GM18867 (cell line): ENCODE results near the gene GINM1.

Experiments
- ATAC-seq: cut with Tn5 transposase; IDR thresholded peaks from one replicate; pipeline ENCODE4 v1.9.1; 2021; ENCODE audit warnings: mild to moderate bottlenecking, moderate library complexity; ENCODE audit not compliant: unreplicated experiment

Gene GINM1

GRCh38 chr6:149565527-149566409 lies at the start of gene GINM1:
GINM1 (plus strand) TSS chr6:149566375; CDS start chr6:149566415, 40 bp downstream.
- peak; percentile 83 for ATAC-seq

GRCh38 chr6:149529650-149530049 lies 36.5 kb upstream of the GINM1 start:
- no peak for ATAC-seq

GRCh38 chr6:149534742-149535141 lies 31.4 kb upstream of the GINM1 start:
- no peak for ATAC-seq

- no peak for ATAC-seq
Measured at GRCh38 chr6:149541139-149541538, 25.0 kb upstream of the GINM1 start.

- ATAC-seq, result no peak
Measured at GRCh38 chr6:149544646-149545257, 21.4 kb upstream of the GINM1 start.

GRCh38 chr6:149545258-149545753 lies 20.9 kb upstream of the GINM1 start:
- no peak for ATAC-seq

- peak; percentile 92 for ATAC-seq
Measured at GRCh38 chr6:149545754-149546471, 20.3 kb upstream of the GINM1 start, which contains the start of gene PPIL4. PPIL4 (minus strand) TSS chr6:149546043; CDS start chr6:149546005, 38 bp downstream.

- ATAC-seq, result no peak
Measured at GRCh38 chr6:149551920-149552319, 14.3 kb upstream of the GINM1 start.

- ATAC-seq, result no peak
Measured at GRCh38 chr6:149558029-149558428, 8.1 kb upstream of the GINM1 start.

- no peak for ATAC-seq
Measured at GRCh38 chr6:149559389-149559788, 6.8 kb upstream of the GINM1 start.

- peak; percentile 52 for ATAC-seq
Measured at GRCh38 chr6:149560736-149561135, 5.4 kb upstream of the GINM1 start.

GRCh38 chr6:149563203-149563927 lies 2.8 kb upstream of the GINM1 start:
- no peak for ATAC-seq

- ATAC-seq, result no peak
Measured at GRCh38 chr6:149563928-149564325, 2.2 kb upstream of the GINM1 start.

GRCh38 chr6:149566410-149567193 lies 427 bp downstream of the GINM1 start:
- peak; percentile 17 for ATAC-seq

GRCh38 chr6:149567194-149567586 lies 1.0 kb downstream of the GINM1 start:
- no peak for ATAC-seq

- no peak for ATAC-seq
Measured at GRCh38 chr6:149567945-149568585, 1.9 kb downstream of the GINM1 start.

GRCh38 chr6:149580880-149581279 lies 14.7 kb downstream of the GINM1 start:
- ATAC-seq, result no peak

GRCh38 chr6:149581349-149581748 lies 15.2 kb downstream of the GINM1 start:
- no peak for ATAC-seq

- ATAC-seq, result no peak
Measured at GRCh38 chr6:149586149-149586548, 20.0 kb downstream of the GINM1 start.
